ENCODE results near the gene DACH1.
A peak's percentile ranks its signal among the peaks of the same experiment; 100 is the strongest.

The DACH1 gene

DNA sequence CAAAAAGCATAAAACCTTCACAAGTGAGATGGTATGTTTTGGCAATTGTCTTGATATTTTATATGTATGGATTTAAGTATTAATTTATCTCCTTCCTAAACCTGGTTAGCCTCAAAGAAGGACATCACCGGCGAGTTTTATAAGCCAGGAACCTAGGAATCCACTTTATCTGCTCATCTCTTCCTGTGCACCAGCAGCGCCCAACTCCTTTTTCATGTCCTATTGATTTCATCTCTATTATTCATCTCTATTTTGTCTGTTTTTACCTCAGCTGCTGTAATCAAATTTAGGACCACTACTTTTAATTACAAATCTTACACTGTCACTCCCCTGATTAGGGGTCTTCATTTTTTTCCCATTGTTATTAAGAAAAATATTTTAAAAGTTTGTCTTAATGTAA is 286.4 kb downstream of the DACH1 start:
- in situ Hi-C loops (cut with HindIII; ENCODE audit: low sequenced_read_pairs), result no loop called here
- TF ChIP-seq, protein P1, sequence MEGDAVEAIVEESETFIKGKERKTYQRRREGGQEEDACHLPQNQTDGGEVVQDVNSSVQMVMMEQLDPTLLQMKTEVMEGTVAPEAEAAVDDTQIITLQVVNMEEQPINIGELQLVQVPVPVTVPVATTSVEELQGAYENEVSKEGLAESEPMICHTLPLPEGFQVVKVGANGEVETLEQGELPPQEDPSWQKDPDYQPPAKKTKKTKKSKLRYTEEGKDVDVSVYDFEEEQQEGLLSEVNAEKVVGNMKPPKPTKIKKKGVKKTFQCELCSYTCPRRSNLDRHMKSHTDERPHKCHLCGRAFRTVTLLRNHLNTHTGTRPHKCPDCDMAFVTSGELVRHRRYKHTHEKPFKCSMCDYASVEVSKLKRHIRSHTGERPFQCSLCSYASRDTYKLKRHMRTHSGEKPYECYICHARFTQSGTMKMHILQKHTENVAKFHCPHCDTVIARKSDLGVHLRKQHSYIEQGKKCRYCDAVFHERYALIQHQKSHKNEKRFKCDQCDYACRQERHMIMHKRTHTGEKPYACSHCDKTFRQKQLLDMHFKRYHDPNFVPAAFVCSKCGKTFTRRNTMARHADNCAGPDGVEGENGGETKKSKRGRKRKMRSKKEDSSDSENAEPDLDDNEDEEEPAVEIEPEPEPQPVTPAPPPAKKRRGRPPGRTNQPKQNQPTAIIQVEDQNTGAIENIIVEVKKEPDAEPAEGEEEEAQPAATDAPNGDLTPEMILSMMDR (IDR thresholded peaks at IDR 0.05; ENCODE audit: low read depth, low read length), result no peak
- H3K4me3 ChIP-seq (ENCODE audit: low read depth, low read length), result no peak overlapping the region
- DNase-seq (ENCODE audit: low read depth, low spot score), result no peak

DNA sequence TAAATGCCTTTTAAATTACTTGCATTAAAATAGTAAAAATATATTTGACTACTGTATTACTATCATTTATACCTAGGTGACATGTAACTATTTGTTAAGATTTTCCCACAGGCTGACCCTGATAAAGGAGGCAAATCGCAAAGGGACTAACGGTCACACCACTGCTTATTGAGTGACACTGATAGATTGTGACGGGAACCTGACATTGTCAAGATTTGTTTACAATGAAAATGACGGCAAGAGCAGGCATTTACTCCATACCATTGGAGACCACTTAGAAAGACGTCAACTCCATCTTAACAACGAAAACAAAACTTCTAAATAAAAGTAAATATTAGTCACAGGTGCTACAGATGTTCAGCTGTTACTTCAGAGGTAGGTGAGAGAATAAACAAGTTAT is 289.0 kb downstream of the DACH1 start:
- no peak overlapping the region for H3K4me3 ChIP-seq (ENCODE audit: low read depth, low read length)
- in situ Hi-C loops (cut with HindIII; ENCODE audit: low sequenced_read_pairs), result no loop called here
- TF ChIP-seq, protein P1 (IDR thresholded peaks at IDR 0.05; ENCODE audit: low read depth, low read length), result no peak
- DNase-seq (ENCODE audit: low read depth, low spot score), result no peak

DNA sequence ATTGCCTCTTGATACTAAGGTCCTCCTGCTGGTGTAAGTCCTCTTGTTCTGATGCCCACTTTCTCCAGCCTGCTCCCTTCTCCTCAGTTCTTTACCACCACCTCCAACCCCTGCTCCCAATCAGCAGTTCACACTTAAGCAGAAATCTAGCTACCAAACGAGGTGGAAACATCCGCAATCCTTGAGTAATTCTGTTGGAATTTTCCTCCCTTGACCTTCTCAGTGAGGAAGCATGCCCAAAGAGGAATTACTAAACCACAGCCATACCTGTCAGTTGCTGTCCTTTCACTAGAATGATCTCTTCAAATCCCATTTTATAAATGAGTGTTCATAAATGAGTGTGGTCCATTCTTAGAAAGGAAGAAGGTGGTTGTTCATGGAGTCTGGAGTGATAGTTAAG is 289.9 kb downstream of the DACH1 start:
- no peak overlapping the region for H3K4me3 ChIP-seq (ENCODE audit: low read depth, low read length)
- TF ChIP-seq, protein P1 (IDR thresholded peaks at IDR 0.05; ENCODE audit: low read depth, low read length), result no peak
- peak; percentile 24 for DNase-seq (ENCODE audit: low read depth, low spot score)
- in situ Hi-C loops (cut with HindIII; ENCODE audit: low sequenced_read_pairs), result no loop called here

DNA sequence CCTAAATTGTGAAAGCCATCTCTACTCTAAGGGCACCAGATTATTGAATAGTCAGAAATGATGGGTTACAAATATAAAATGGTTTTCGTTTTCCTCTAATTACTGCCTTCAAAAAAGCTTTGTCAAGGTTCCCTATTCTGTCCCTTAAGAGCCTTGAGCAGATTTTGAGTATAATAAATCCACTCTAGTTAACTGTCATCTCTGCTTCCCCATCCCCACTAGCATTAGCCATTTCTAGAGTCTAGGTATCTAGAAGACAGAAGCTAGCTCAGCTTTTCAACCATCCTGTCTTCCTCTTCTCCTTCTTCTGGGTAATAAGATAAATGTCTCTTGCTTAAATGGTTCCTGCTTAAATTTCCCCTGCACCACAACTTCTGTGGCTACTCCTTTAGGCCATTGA is 290.4 kb downstream of the DACH1 start:
- in situ Hi-C loops (cut with HindIII; ENCODE audit: low sequenced_read_pairs), result no loop called here
- H3K4me3 ChIP-seq (ENCODE audit: low read depth, low read length), result no peak overlapping the region
- no peak for DNase-seq (ENCODE audit: low read depth, low spot score)
- TF ChIP-seq, protein P1 (IDR thresholded peaks at IDR 0.05; ENCODE audit: low read depth, low read length), result no peak

DNA sequence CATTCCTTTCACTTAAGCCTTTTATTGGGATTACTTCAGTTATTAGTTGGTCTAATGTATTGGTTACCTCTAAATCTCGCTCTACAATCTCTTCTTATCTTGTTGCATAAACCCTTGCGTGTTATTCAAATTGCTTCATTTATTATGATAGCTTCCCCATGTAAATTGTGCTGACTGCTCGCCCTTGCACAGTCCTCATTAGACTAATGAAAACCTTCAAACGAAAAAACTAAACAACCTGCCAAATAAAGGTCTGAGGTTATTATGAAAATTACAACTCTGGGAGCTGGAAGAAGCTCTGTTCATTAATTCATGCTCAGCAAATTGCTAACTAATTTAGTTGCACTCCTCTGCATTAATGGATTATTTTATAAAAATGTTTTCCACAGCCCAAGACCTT is 320.1 kb downstream of the DACH1 start:
- in situ Hi-C loops (cut with HindIII; ENCODE audit: low sequenced_read_pairs), result no loop called here

DNA sequence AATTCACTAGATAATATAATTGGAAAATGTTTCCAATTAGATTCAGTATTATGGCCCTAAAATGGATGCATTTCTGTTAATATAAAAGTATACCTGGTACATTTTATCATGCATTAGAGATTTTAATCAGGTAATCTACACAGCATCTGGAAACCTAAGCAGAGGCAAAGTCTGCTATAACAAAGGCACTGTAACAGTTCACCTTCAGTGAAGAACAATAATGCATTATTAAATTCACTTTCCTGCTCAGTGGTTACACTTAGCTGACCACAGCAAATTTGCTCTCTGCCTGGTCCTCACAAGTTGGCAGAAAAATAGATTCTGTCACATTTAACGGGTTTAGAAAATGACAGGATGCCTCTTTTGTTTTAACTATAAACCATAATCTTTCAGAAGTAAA is 326.9 kb downstream of the DACH1 start:
- in situ Hi-C loops (cut with HindIII; ENCODE audit: low sequenced_read_pairs), result no loop called here
- TF ChIP-seq, protein P1 (IDR thresholded peaks at IDR 0.05; ENCODE audit: low read depth, low read length), result no peak
- H3K4me3 ChIP-seq (ENCODE audit: low read depth, low read length), result no peak overlapping the region
- DNase-seq (ENCODE audit: low read depth, low spot score), result no peak

More for the DNA sequence above, 320.1 kb downstream of the DACH1 start:
- TF ChIP-seq, protein P1 (IDR thresholded peaks at IDR 0.05; ENCODE audit: low read depth, low read length), result no peak
- no peak overlapping the region for H3K4me3 ChIP-seq (ENCODE audit: low read depth, low read length)
- no peak for DNase-seq (ENCODE audit: low read depth, low spot score)

DNA sequence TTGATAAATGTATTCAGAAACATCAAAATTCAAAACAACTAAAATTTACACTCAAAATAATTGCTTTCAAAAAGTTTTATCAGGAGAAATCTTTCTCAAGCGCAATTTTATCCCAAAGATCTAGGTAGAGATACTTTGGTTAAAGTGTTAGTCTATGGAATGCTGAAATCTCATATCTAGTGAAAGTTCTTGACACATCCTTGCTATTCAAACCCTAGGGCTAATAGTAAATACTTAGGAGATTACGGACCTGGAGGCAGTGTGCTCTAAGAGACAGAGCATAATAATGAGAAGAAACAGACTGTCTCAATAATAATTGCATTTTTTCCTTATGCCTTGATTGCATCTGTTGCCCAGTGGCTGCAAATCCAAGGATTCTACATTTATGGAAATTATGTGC is 330.8 kb downstream of the DACH1 start:
- DNase-seq (ENCODE audit: low read depth, low spot score), result no peak
- H3K4me3 ChIP-seq (ENCODE audit: low read depth, low read length), result no peak overlapping the region
- TF ChIP-seq, protein P1 (IDR thresholded peaks at IDR 0.05; ENCODE audit: low read depth, low read length), result no peak
- in situ Hi-C loops (cut with HindIII; ENCODE audit: low sequenced_read_pairs), result no loop called here

All from astrocyte of the spinal cord (primary cell).